ENCODE results near the gene BCL2L2.

DNA sequence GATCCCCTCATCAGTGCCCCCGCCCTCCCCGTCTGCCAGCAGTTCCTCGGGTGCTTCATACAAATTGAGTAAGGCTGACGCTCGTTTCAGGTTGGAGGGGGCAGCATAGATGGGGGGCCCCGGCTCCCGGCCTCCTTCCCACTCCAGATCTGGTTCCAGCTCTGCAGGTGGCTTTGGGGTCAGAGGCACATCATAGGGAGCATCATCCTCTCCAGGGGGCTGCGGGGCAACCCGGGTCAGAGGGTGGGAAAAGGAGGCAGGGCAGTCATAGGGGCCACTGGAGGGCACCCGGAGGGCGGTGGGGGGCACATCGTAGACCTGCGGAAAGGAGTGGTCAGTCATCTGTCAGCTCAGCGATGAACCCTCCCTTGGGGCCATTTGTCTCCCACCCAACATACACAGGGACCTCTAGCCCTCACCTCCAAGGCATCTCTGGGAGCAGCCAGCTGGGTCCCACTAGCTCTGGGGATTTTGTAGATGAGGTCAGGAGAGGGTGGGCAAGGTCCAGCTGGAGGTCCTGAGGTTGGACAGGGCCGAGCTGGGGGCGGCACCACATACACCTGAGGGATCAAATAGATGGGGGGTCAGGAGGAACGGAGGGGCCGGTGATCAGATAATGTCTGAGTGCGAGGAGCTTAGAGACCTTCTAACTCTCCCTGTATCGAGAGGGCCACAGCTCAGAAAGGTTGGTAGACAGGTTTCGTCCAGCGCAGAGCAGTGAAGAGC lies 53.3 kb downstream of the BCL2L2 start:
- TF ChIP-seq CTCF (IDR thresholded peaks at IDR 0.05) (no peak), POLR2A (IDR thresholded peaks at IDR 0.05) (no peak)
